ENCODE data around the gene MCFD2.

DNA sequence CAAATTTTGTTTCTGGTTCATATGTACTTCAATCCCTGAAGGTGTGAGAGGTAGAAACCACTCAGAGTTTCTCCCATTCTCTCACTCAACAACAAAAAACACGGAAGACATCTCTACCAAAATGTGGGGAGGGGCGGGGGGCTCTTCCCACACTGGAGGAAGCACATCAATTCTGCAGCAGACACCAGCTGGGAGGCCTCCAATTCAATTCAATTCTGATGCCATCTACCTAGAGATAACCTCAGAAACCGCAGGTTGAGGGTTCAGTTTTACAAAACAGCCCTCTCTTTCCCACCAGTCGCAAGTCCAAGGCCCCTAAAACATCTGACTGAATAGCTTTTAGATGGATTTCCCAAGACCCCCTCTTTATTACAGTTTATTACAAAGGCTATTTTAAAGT lies 7.0 kb upstream of the MCFD2 start:
- TF ChIP-seq EZH2phosphoT487 (IDR thresholded peaks at IDR 0.05; ENCODE audit: low read depth, severe bottlenecking, unreplicated experiment) (no peak), EZH2 (IDR thresholded peaks at IDR 0.05; ENCODE audit: borderline replicate concordance) (no peak)
- TF ChIP-seq, protein P1, sequence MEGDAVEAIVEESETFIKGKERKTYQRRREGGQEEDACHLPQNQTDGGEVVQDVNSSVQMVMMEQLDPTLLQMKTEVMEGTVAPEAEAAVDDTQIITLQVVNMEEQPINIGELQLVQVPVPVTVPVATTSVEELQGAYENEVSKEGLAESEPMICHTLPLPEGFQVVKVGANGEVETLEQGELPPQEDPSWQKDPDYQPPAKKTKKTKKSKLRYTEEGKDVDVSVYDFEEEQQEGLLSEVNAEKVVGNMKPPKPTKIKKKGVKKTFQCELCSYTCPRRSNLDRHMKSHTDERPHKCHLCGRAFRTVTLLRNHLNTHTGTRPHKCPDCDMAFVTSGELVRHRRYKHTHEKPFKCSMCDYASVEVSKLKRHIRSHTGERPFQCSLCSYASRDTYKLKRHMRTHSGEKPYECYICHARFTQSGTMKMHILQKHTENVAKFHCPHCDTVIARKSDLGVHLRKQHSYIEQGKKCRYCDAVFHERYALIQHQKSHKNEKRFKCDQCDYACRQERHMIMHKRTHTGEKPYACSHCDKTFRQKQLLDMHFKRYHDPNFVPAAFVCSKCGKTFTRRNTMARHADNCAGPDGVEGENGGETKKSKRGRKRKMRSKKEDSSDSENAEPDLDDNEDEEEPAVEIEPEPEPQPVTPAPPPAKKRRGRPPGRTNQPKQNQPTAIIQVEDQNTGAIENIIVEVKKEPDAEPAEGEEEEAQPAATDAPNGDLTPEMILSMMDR (IDR thresholded peaks at IDR 0.05; ENCODE audit: poor library complexity) = no peak
